ENCODE measurements around the gene GGA1. TPM values are rescaled to one million over a fixed set of nuclear protein-coding genes. Genes with fewer than 3 reads are reported as not detected.

GGA1 gene
- total and polyA plus RNA-seq, 9 of the 15 experiments (the other 6 are each of a cell fraction or from before 2014, with no cell fraction given), result 1.5 to 69.5 (median 31.6) TPM

GRCh38 chr22:37561212-37562048 lies 47.2 kb upstream of the GGA1 start (continued):
- no peak for TF ChIP-seq MBD1 (CRISPR knock-in tag; IDR thresholded peaks at IDR 0.05)
- TF ChIP-seq IFI16 (CRISPR knock-in tag; IDR thresholded peaks at IDR 0.05), result no peak
- TF ChIP-seq MAFK (IDR thresholded peaks at IDR 0.05; ENCODE audit: low read length), result no peak
- TF ChIP-seq ZNF764 (CRISPR knock-in tag; IDR thresholded peaks at IDR 0.05; ENCODE audit: low read depth), result no peak
- TF ChIP-seq SMARCA5 (IDR thresholded peaks at IDR 0.05), result no peak
- TF ChIP-seq TEAD1 (CRISPR knock-in tag; IDR thresholded peaks at IDR 0.05), result peak in 1 of 2 experiments; percentile 52; a peak in 2 of 4 replicates
- no peak for TF ChIP-seq PTRF (tag; IDR thresholded peaks at IDR 0.05)
- TF ChIP-seq ZNF561 (CRISPR knock-in tag; conservative IDR thresholded peaks at IDR 0.05), result no peak
- TF ChIP-seq TARDBP (IDR thresholded peaks at IDR 0.05), result no peak
- peak; percentile 51 for TF ChIP-seq HCFC1 (IDR thresholded peaks at IDR 0.05; ENCODE audit: low read depth, low read length)
- TF ChIP-seq ZNF609 (CRISPR knock-in tag; IDR thresholded peaks at IDR 0.05; ENCODE audit: borderline replicate concordance), result no peak; the same call in 1 of the 2 replicates
- TF ChIP-seq ZNF398 (CRISPR knock-in tag; IDR thresholded peaks at IDR 0.05), result no peak
- 0 out of 4 replicates have a peak, but pooled peaks of 1 of the 2 experiments have one; percentile 36 for TF ChIP-seq ZNF639 (CRISPR knock-in tag; conservative IDR thresholded peaks at IDR 0.05 in 1 of 2, IDR thresholded peaks at IDR 0.05 in 1 of 2)
- TF ChIP-seq ZNF24 (IDR thresholded peaks at IDR 0.05), result no peak
- TF ChIP-seq ZNF766 (CRISPR knock-in tag; conservative IDR thresholded peaks at IDR 0.05), result 0 out of 2 replicates have a peak, but pooled peaks have one; percentile 37

Measured in K562 (cell line).